Ovary (tissue), 3 donors: ENCODE results near the gene ASMTL.

Experiments
- CTCF ChIP-seq, 3 donors: fragments of 450-650 bp in 2 of 3; fragments of 200-600 bp in 1 of 3; IDR thresholded peaks; one replicate each; pipeline versions ENCODE4 v1.5.1 to v1.8.0; 2016 to 2022; ENCODE audit warnings: antibody characterized with exemption in 3 of 3, mild to moderate bottlenecking in 1 of 3
- POLR2A ChIP-seq: fragments of 450-650 bp; IDR thresholded peaks from one replicate; pipeline ENCODE4 v1.6.1; 2017; ENCODE audit warnings: antibody characterized with exemption, mild to moderate bottlenecking, moderate library complexity
- donor health status: DM: no; HTN: no; CAD: no.

GRCh38 chrX:1449036-1449822 lies 3.5 kb downstream of the ASMTL start:
- TF ChIP-seq CTCF (IDR thresholded peaks at IDR 0.05) (no peak), POLR2A (no peak)
